K562 (cell line): Measurements from ENCODE around the gene RNF152. TPM values are rescaled to one million over a fixed set of nuclear protein-coding genes. Genes with fewer than 3 reads are reported as not detected.

Source experiments
- ATAC-seq: fragments of 200-7000 bp; cut with Tn5 transposase; 3 replicates; pipeline ENCODE4 v1.9.1; 2020; ENCODE audit warnings: moderate library complexity
- BruUV-seq: library from RNA; stranded (reverse); fragments of 400-500 nt; replicated peaks from 2 replicates; lab custom pipeline; 2021; lab: Mats Ljungman, UMichigan
- CTCF ChIA-PET: fragments of 300-600 bp; formaldehyde crosslinking; extraction: SDS; loops from one replicate; lab custom pipeline; 2021; ENCODE audit warnings: low intra/inter-chr PET ratio; lab: Yijun Ruan, JAX
- POLR2A ChIA-PET: fragments of 300-600, 350-650 bp; sonication (Branson Sonifier 250); formaldehyde crosslinking; extraction: SDS; loops from one replicate; lab custom pipeline; 2021; ENCODE audit warnings: antibody characterized with exemption, inconsistent platforms; lab: Yijun Ruan, JAX
- DNase-seq, 4 experiments: peaks; one replicate each; pipeline versions ENCODE4 v3.0.0 to v3.0.0-alpha.2; 2011 to 2018; ENCODE audit warnings: low spot score in 3 of 4, mixed read lengths in 3 of 4; ENCODE audit errors: extremely low read depth in 1 of 4
- FAIRE-seq: peaks from 2 replicates; lab custom pipeline; 2011; peaks lifted over from hg19 to GRCh38; lab: Jason Lieb, UNC
- H2AFZ ChIP-seq: 2 replicates; pipeline ENCODE4 v1.6.0; 2011; ENCODE audit warnings: low read depth, low read length, control low read depth, inconsistent platforms
- H3K27ac ChIP-seq: fragments of 200-600 bp; 3 replicates; pipeline ENCODE4 v1.8.0; 2011; ENCODE audit warnings: low read depth, mild to moderate bottlenecking, control low read depth, inconsistent platforms, low read length, moderate library complexity, mixed read lengths; ENCODE audit errors: extremely low read depth
- H3K27me3 ChIP-seq, 2 experiments: fragments of 300-600 bp in 1 of 2; 2 replicates in 1 of 2; 3 replicates in 1 of 2; pipeline versions ENCODE4 v1.6.0 to v1.8.0; 2011; ENCODE audit warnings: inconsistent platforms in 2 of 2, low read length in 2 of 2, mild to moderate bottlenecking in 1 of 2, mixed read lengths in 1 of 2, moderate library complexity in 1 of 2; ENCODE audit not compliant: control insufficient read depth in 2 of 2, insufficient read depth in 2 of 2
- H3K36me3 ChIP-seq: fragments of 300-600 bp; 3 replicates; pipeline ENCODE4 v1.8.0; 2011; ENCODE audit warnings: mild to moderate bottlenecking, low read length, inconsistent platforms; ENCODE audit not compliant: control insufficient read depth, insufficient read depth
- H3K4me1 ChIP-seq, 2 experiments: fragments of 200-600 bp in 1 of 2; replicated peaks in 1 of 2; 2 replicates in 1 of 2; 3 replicates in 1 of 2; pipeline versions ENCODE4 v1.5.1 to v1.8.0; 2011; ENCODE audit warnings: inconsistent platforms in 2 of 2, low read length in 2 of 2, mild to moderate bottlenecking in 1 of 2, mixed read lengths in 1 of 2, moderate library complexity in 1 of 2; ENCODE audit not compliant: control insufficient read depth in 2 of 2, insufficient read depth in 2 of 2
- H3K4me2 ChIP-seq: 2 replicates; pipeline ENCODE4 v1.6.1; 2011; ENCODE audit warnings: low read length, control low read depth, inconsistent platforms, mixed read lengths; ENCODE audit not compliant: insufficient read depth
- H3K4me3 ChIP-seq: fragments of 200-600 bp; sonication (generic), shearing (Covaris generic); 2 replicates; pipeline ENCODE4 v1.5.1; 2016; ENCODE audit warnings: control low read depth, inconsistent platforms
- H3K79me2 ChIP-seq: fragments of 200-600 bp; 3 replicates; pipeline ENCODE4 v1.8.0; 2011; ENCODE audit warnings: low read length, inconsistent platforms; ENCODE audit not compliant: control insufficient read depth, insufficient read depth
- H3K9ac ChIP-seq, 2 experiments: 2 replicates each; pipeline versions ENCODE4 v1.6.0 to v1.6.1; 2011; ENCODE audit warnings: low read depth in 2 of 2, low read length in 2 of 2, control low read depth in 1 of 2, inconsistent platforms in 1 of 2, mild to moderate bottlenecking in 1 of 2, mixed read lengths in 1 of 2; ENCODE audit not compliant: insufficient read depth in 1 of 2
- H3K9me1 ChIP-seq: one replicate; pipeline ENCODE4 v1.6.0; 2011; ENCODE audit warnings: inconsistent platforms, mild to moderate bottlenecking, low read length, moderate library complexity; ENCODE audit not compliant: control insufficient read depth, insufficient read depth
- H3K9me3 ChIP-seq: replicated peaks from 2 replicates; pipeline ENCODE4 v1.5.1; 2011; ENCODE audit warnings: low read depth, low read length, inconsistent platforms; ENCODE audit not compliant: control insufficient read depth, insufficient read depth
- H4K20me1 ChIP-seq: replicated peaks from 2 replicates; pipeline ENCODE4 v1.6.1; 2011; ENCODE audit warnings: low read length, inconsistent platforms, mixed read lengths; ENCODE audit not compliant: control insufficient read depth, insufficient read depth
- CHCHD3 ChIP-seq: fragments of 250-450 bp; sonication (Bioruptor Pico); IDR thresholded peaks from 2 replicates; pipeline ENCODE4 v2.1.2; 2022; ENCODE audit warnings: mild to moderate bottlenecking
- CREB1 ChIP-seq, 2 experiments: sonication (generic) in 1 of 2; formaldehyde crosslinking in 1 of 2; IDR thresholded peaks; 2 replicates each; pipeline versions ENCODE4 v1.6.1 to v1.8.0; 2012 to 2022; ENCODE audit warnings: inconsistent platforms in 1 of 2, mild to moderate bottlenecking in 1 of 2, missing genetic modification reagents in 1 of 2, moderate library complexity in 1 of 2
- CTCF ChIP-seq, 3 experiments: IDR thresholded peaks in 2 of 3; conservative IDR thresholded peaks in 1 of 3; 2 replicates each; pipeline ENCODE4 v1.5.1; 2011 to 2012; ENCODE audit warnings: low read length in 3 of 3, mild to moderate bottlenecking in 3 of 3, control low read depth in 2 of 3, improper control_type of control experiment in 1 of 3, inconsistent platforms in 1 of 3, low read depth in 1 of 3, mixed read lengths in 1 of 3, moderate library complexity in 1 of 3; ENCODE audit not compliant: insufficient read depth in 2 of 3
- HDAC3 ChIP-seq: fragments of 450-650 bp; IDR thresholded peaks from 2 replicates; pipeline ENCODE4 v1.6.1; 2018; ENCODE audit warnings: borderline replicate concordance, mild to moderate bottlenecking, moderate library complexity; ENCODE audit not compliant: partially characterized antibody
- LCOR ChIP-seq: sonication (generic); formaldehyde crosslinking; IDR thresholded peaks from 2 replicates; pipeline ENCODE4 v1.8.0; 2022; ENCODE audit warnings: mild to moderate bottlenecking, missing genetic modification reagents
- PHB2 ChIP-seq: fragments of 450-650 bp; IDR thresholded peaks from 2 replicates; pipeline ENCODE4 v1.6.1; 2017; ENCODE audit warnings: low read depth
- SMAD3 ChIP-seq: fragments of 450-650 bp; formaldehyde crosslinking; conservative IDR thresholded peaks from 2 replicates; pipeline ENCODE4 v1.4.0; 2020; ENCODE audit warnings: mild to moderate bottlenecking
- STAG1 ChIP-seq: sonication (generic); formaldehyde crosslinking; IDR thresholded peaks from 2 replicates; pipeline ENCODE4 v1.5.0; 2020; ENCODE audit warnings: missing genetic modification reagents, borderline replicate concordance
- ZNF384 ChIP-seq: IDR thresholded peaks from 2 replicates; pipeline ENCODE4 v1.6.1; 2012; ENCODE audit warnings: low read depth, low read length, improper control_type of control experiment
- WGBS: fragments of 100-300 bp; shearing (Covaris generic); methylation state at CpG from one replicate; pipeline ENCODE4 v1.1.6; 2016; ENCODE audit warnings: low coverage, mixed read lengths; ENCODE audit not compliant: insufficient coverage; ENCODE audit errors: missing lambda C conversion rate; 5-methylcytosine and 5-hydroxymethylcytosine counted together
- in situ Hi-C: fragments of 300-500 bp; cut with MboI; formaldehyde crosslinking; loops from 4 replicates; pipeline ENCODE4 v1.15.0; 2018; ENCODE audit warnings: inconsistent platforms, mixed read lengths
- intact Hi-C: fragments of 100-400 bp; cut with micrococcal nuclease; formaldehyde crosslinking; loops from 2 replicates; pipeline ENCODE4 v1.14.2; 2022
- polyA plus RNA-seq, 8 experiments: library from polyadenylated mRNA; depleted of rRNA in 4 of 8; stranded (reverse) in 5 of 8; unstranded in 3 of 8; fragments of >200 nt; fragmentation: Nextera tagmentation in 2 of 8; fragmentation: Illumina TruSeq in 1 of 8; extraction: Ambion mirVana in 2 of 8; extraction: Trizol in 1 of 8; gene quantifications; 2 replicates each; pipeline versions ENCODE4 v1.2.1 to v1.2.3, GENCODE V29; 2011 to 2014; ENCODE audit warnings: inconsistent platforms in 1 of 8, missing spikeins in 1 of 8
- total RNA-seq, 7 experiments: library from RNA; depleted of rRNA in 6 of 7; stranded (reverse); fragments of >200 nt in 6 of 7; fragmentation: Illumina TruSeq in 2 of 7; extraction: Trizol in 2 of 7; gene quantifications; 2 replicates each; pipeline versions ENCODE4 v1.2.1 to v1.2.3, GENCODE V29; 2011 to 2021; ENCODE audit warnings: low replicate concordance in 1 of 7
- TF ChIP-seq, protein P1 (sequence below): fragments of 450-650 bp; formaldehyde crosslinking; IDR thresholded peaks from 2 replicates; pipeline ENCODE4 v1.4.0; 2020; ENCODE audit warnings: mild to moderate bottlenecking, mixed read lengths
- TF ChIP-seq, protein P2 (sequence below): IDR thresholded peaks from 2 replicates; pipeline ENCODE4 v1.6.1; 2012; ENCODE audit warnings: low read depth, low read length, improper control_type of control experiment, borderline replicate concordance
- TF ChIP-seq, protein P3 (sequence below): fragments of 450-650 bp; IDR thresholded peaks from 2 replicates; pipeline ENCODE4 v1.6.1; 2017; ENCODE audit warnings: mild to moderate bottlenecking, moderate library complexity

The RNF152 gene
- total and polyA plus RNA-seq, 9 of the 15 experiments (the other 6 are each of a cell fraction or from before 2014, with no cell fraction given), result 0.04 to 0.05 TPM; not detected in 7

DNA sequence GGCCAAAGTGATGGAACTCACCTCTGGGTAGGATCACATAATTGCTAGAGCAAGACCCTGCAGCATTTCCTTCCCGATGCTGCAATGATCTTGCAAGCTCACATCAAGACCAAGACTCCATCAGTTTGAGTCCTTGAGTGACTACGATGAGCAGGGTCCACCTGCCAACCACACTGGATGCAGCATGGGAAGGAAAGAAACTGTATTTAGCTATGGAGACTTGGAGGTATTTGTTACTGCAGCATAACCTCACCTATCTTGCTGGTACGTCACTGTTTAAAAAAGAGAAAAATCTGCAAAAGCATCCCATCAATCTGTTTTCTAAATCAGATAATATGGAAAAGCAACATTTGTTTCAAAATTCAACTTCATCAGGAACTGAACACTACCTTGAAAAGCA, 2.5 kb downstream of the RNF152 start (continued):
- no peak for TF ChIP-seq STAG1
- TF ChIP-seq, protein P1, sequence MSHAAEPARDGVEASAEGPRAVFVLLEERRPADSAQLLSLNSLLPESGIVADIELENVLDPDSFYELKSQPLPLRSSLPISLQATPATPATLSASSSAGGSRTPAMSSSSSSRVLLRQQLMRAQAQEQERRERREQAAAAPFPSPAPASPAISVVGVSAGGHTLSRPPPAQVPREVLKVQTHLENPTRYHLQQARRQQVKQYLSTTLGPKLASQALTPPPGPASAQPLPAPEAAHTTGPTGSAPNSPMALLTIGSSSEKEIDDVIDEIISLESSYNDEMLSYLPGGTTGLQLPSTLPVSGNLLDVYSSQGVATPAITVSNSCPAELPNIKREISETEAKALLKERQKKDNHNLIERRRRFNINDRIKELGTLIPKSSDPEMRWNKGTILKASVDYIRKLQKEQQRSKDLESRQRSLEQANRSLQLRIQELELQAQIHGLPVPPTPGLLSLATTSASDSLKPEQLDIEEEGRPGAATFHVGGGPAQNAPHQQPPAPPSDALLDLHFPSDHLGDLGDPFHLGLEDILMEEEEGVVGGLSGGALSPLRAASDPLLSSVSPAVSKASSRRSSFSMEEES, result no peak
- no peak for TF ChIP-seq CHCHD3 (CRISPR knock-in tag)
- no peak for TF ChIP-seq LCOR (CRISPR knock-in tag)
- no peak for TF ChIP-seq CTCF (IDR thresholded peaks at IDR 0.05 in 2 of 3, conservative IDR thresholded peaks at IDR 0.05 in 1 of 3; ENCODE audit: insufficient read depth in 2 of 3, low read depth in 1 of 3, low read length in 3 of 3)
- no peak for TF ChIP-seq HDAC3
- TF ChIP-seq SMAD3 (CRISPR knock-in tag), result no peak

- Histone ChIP-seq H3K4me3 (no peak overlapping the region), H3K27me3 (peaks cover 0 to 11% of the 10 kb centered on the region in 2 experiments; a peak in 1 of 5 replicates), H3K9ac (no peak overlapping the region), H3K79me2 (no peaks in the 10 kb centered on the region), H3K9me1 (no peaks in the 10 kb centered on the region), H3K4me1 (peaks cover 0 to 15% of the 10 kb centered on the region in 2 experiments; a peak in 2 of 5 replicates), H3K36me3 (no peaks in the 10 kb centered on the region), H4K20me1 (no peaks in the 10 kb centered on the region), H2AFZ (no peak overlapping the region), H3K4me2 (no peak overlapping the region), H3K27ac (no peak overlapping the region), H3K9me3 (no peaks in the 10 kb centered on the region)
- FAIRE-seq (no peak), DNase-seq (no peak), ATAC-seq (no peak)
- intact Hi-C loops, result no loop called here
- in situ Hi-C loops, result no loop called here
- CTCF ChIA-PET, result no interaction called here
- POLR2A ChIA-PET, result no interaction called here
- no TSS peak for BruUV-seq
- 0% methylated on average over 1 of the region's 1 CpG for WGBS
- TF ChIP-seq CREB1 (IDR thresholded peaks at IDR 0.05) (no peak), CREB1 (CRISPR knock-in tag; IDR thresholded peaks at IDR 0.05) (no peak), PHB2 (no peak), ZNF384 (no peak)
- TF ChIP-seq, protein P2, sequence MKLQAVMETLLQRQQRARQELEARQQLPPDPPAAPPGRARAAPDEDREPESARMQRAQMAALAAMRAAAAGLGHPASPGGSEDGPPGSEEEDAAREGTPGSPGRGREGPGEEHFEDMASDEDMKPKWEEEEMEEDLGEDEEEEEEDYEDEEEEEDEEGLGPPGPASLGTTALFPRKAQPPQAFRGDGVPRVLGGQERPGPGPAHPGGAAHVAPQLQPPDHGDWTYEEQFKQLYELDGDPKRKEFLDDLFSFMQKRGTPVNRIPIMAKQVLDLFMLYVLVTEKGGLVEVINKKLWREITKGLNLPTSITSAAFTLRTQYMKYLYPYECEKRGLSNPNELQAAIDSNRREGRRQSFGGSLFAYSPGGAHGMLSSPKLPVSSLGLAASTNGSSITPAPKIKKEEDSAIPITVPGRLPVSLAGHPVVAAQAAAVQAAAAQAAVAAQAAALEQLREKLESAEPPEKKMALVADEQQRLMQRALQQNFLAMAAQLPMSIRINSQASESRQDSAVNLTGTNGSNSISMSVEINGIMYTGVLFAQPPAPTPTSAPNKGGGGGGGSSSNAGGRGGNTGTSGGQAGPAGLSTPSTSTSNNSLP, result no peak
- TF ChIP-seq, protein P3, sequence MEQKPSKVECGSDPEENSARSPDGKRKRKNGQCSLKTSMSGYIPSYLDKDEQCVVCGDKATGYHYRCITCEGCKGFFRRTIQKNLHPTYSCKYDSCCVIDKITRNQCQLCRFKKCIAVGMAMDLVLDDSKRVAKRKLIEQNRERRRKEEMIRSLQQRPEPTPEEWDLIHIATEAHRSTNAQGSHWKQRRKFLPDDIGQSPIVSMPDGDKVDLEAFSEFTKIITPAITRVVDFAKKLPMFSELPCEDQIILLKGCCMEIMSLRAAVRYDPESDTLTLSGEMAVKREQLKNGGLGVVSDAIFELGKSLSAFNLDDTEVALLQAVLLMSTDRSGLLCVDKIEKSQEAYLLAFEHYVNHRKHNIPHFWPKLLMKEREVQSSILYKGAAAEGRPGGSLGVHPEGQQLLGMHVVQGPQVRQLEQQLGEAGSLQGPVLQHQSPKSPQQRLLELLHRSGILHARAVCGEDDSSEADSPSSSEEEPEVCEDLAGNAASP, result no peak
These were observed 3.3 kb downstream of the RNF152 start for GRCh38 chr18:61889541-61889940.
